Measurements from ENCODE around the gene SIRPB2.

DNA sequence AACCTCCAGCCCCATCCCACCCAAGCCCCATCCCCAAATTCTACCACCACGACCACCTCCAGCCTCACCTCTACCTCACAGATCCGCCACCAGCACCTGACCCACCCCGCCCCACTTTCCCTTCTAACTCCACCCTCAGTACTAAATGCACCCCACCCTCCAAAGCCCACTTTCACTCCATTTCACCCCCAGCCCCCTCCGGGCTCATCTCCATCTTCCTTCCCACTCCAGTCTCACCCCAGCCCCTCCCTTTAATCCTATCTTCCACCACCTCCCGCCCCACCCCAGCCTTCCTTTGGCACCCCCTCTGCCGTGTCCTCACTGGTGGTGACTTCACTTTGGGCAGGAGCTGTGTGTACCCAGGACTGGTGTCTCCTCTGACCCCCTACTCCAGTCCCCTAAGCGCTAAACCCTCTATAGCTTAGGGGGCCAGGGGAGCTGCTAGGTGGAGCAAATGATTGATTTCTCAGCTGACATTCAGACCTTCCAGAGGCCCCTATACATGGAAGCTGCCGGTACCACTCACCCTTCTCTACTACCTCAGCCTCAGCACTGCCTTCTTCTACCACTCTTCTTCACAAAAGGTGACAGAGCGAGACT lies 21.8 kb downstream of the SIRPB2 start:
- no peak for TF ChIP-seq MAX (IDR thresholded peaks at IDR 0.05; ENCODE audit: insufficient read depth, insufficient read length)
- TF ChIP-seq CTCF (IDR thresholded peaks at IDR 0.05; ENCODE audit: extremely low read depth in 1 of 2, insufficient read depth in 1 of 2, low read depth in 1 of 2, low read length in 2 of 2) = no peak

All from endothelial cell of umbilical vein (primary cell).